ENCODE measurements around the gene PPHLN1.

PPHLN1 gene

DNA sequence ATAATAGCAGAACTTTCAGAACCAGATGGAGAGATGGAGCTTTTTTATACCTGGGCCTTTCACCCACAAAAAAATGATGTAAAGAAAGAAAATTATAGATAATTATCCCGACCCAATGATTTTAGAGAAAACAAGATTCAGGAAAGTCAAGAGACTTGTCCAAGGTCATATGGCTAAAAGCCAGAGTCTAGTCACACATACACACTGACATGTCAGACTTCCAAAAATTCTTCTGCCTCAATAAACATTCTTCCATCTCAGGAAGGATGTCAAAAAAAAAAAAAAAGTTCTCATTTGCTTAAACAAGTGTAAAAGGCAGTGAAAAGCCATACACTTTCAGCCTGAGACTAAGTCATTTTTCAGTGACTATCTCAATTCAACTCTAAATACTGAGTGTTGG is 147.6 kb downstream of the PPHLN1 start:
- Histone ChIP-seq H3K4me1 (peaks cover 38% of the 10 kb centered on the region), H3K27me3 (ENCODE audit: low read depth) (no peaks in the 10 kb centered on the region), H3K4me3 (no peak overlapping the region), H3K36me3 (replicated peaks) (peaks cover 24% of the 10 kb centered on the region), H3K9me3 (no peaks in the 10 kb centered on the region)
- in situ Hi-C loops (cut with MboI; ENCODE audit: low sequenced_read_pairs), result no loop called here
- DNase-seq (ENCODE audit: low spot score in 2 of 2), result no peak

DNA sequence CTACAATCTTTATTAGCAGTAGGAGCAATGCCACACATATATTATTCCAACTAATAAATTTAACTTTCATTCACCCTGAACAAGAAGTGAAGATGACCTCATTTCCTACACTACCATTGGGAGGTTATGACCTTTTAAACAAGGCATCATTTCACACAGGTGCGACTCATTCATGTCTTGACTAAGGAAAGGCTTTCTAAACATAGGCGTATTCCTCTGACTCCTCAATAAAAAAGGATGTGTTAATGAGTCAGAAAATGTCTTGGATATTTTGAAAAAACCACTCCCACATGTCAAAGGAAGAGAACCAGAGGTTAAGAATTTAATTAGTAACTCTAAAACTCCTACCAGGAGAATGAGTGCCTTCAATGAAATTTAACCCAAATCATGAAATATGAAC is 148.4 kb downstream of the PPHLN1 start:
- no peak for DNase-seq (ENCODE audit: low spot score in 2 of 2)
- H3K27me3 ChIP-seq (ENCODE audit: low read depth), result no peaks in the 10 kb centered on the region
- peaks cover 38% of the 10 kb centered on the region for H3K4me1 ChIP-seq

GRCh38 chr12:42475106-42475505 is 149.1 kb downstream of the PPHLN1 start:
- Histone ChIP-seq H3K4me1 (peaks cover 38% of the 10 kb centered on the region), H3K9me3 (no peaks in the 10 kb centered on the region), H3K4me3 (no peak overlapping the region), H3K36me3 (replicated peaks) (peaks cover 9% of the 10 kb centered on the region), H3K27me3 (ENCODE audit: low read depth) (no peaks in the 10 kb centered on the region)
- in situ Hi-C loops (cut with MboI; ENCODE audit: low sequenced_read_pairs), result loop anchor here (25.0 kb wide), 1 partner anchor 812 kb away; no protein-coding TSS in a partner anchor
- no peak for DNase-seq (ENCODE audit: low spot score in 2 of 2)

More for the DNA sequence above, 148.4 kb downstream of the PPHLN1 start:
- Histone ChIP-seq H3K36me3 (replicated peaks) (peaks cover 16% of the 10 kb centered on the region), H3K4me3 (no peak overlapping the region), H3K9me3 (no peaks in the 10 kb centered on the region)
- in situ Hi-C loops (cut with MboI; ENCODE audit: low sequenced_read_pairs), result no loop called here

DNA sequence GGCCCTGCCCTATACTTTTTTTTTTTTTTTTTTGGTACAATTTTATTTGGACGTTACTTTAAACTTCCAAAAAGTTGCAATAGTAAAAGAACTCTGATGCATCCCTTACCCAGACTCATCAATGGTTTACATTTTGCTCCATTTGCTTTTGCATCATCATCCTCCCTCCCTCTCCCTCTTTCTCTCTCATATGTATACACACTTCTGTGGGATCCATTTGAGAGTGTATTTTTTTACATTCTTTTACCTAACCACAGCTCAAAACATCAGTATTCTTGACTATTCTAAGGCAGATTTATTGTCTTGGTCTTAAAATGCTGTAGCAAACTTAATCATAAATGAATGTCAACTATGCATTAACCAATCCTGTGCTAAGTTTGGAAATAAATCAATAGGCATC is 152.0 kb downstream of the PPHLN1 start:
- Histone ChIP-seq H3K4me3 (no peak overlapping the region), H3K27me3 (ENCODE audit: low read depth) (no peaks in the 10 kb centered on the region), H3K9me3 (no peaks in the 10 kb centered on the region), H3K36me3 (replicated peaks) (no peaks in the 10 kb centered on the region; the same call in 1 of the 2 replicates), H3K4me1 (peaks cover 43% of the 10 kb centered on the region)
- DNase-seq (ENCODE audit: low spot score in 2 of 2), result no peak
- in situ Hi-C loops (cut with MboI; ENCODE audit: low sequenced_read_pairs), result loop anchor here (25.0 kb wide), 1 partner anchor 809 kb away; no protein-coding TSS in a partner anchor

- Histone ChIP-seq H3K4me1 (peaks cover 36% of the 10 kb centered on the region), H3K27me3 (ENCODE audit: low read depth) (no peaks in the 10 kb centered on the region), H3K36me3 (replicated peaks) (no peaks in the 10 kb centered on the region; the same call in 1 of the 2 replicates), H3K9me3 (no peaks in the 10 kb centered on the region), H3K4me3 (no peak overlapping the region)
- DNase-seq (ENCODE audit: low spot score in 2 of 2), result peak; percentile 12 to 38
- in situ Hi-C loops (cut with MboI; ENCODE audit: low sequenced_read_pairs), result loop anchor here (10.0 to 25.0 kb wide), 2 partner anchors 83 to 806 kb away; no protein-coding TSS in a partner anchor
Observed at GRCh38 chr12:42481368-42481767, 155.4 kb downstream of the PPHLN1 start.

- H3K4me3 ChIP-seq, result peak overlapping the region; percentile 60
- H3K36me3 ChIP-seq (replicated peaks), result no peaks in the 10 kb centered on the region; the same call in 1 of the 2 replicates
- H3K27me3 ChIP-seq (ENCODE audit: low read depth), result no peaks in the 10 kb centered on the region
- H3K9me3 ChIP-seq, result no peaks in the 10 kb centered on the region
- in situ Hi-C loops (cut with MboI; ENCODE audit: low sequenced_read_pairs), result loop anchor here (10.0 to 25.0 kb wide), 2 partner anchors 83 to 805 kb away; no protein-coding TSS in a partner anchor
- DNase-seq (ENCODE audit: low spot score in 2 of 2), result peak; percentile 35 to 55
- peaks cover 41% of the 10 kb centered on the region for H3K4me1 ChIP-seq
Observed at GRCh38 chr12:42482041-42482747, 156.2 kb downstream of the PPHLN1 start.

GRCh38 chr12:42482748-42483520 is 157.0 kb downstream of the PPHLN1 start:
- peaks cover 43% of the 10 kb centered on the region for H3K4me1 ChIP-seq
- DNase-seq (ENCODE audit: low spot score in 2 of 2), result peak; percentile 72 to 89
- H3K27me3 ChIP-seq (ENCODE audit: low read depth), result no peaks in the 10 kb centered on the region
- H3K9me3 ChIP-seq, result no peaks in the 10 kb centered on the region
- H3K4me3 ChIP-seq, result peak overlapping the region; percentile 60
- in situ Hi-C loops (cut with MboI; ENCODE audit: low sequenced_read_pairs), result loop anchor here (10.0 to 25.0 kb wide), 2 partner anchors 82 to 804 kb away; no protein-coding TSS in a partner anchor
- no peaks in the 10 kb centered on the region; the same call in 1 of the 2 replicates for H3K36me3 ChIP-seq (replicated peaks)

- Histone ChIP-seq H3K27me3 (ENCODE audit: low read depth) (no peaks in the 10 kb centered on the region), H3K9me3 (no peaks in the 10 kb centered on the region), H3K4me3 (peak overlapping the region; percentile 60), H3K4me1 (peaks cover 38% of the 10 kb centered on the region), H3K36me3 (replicated peaks) (no peaks in the 10 kb centered on the region; the same call in 1 of the 2 replicates)
- DNase-seq (ENCODE audit: low spot score in 2 of 2), result no peak
- in situ Hi-C loops (cut with MboI; ENCODE audit: low sequenced_read_pairs), result loop anchor here (10.0 to 25.0 kb wide), 2 partner anchors 81 to 804 kb away; no protein-coding TSS in a partner anchor
Observed at GRCh38 chr12:42483521-42483790, 157.5 kb downstream of the PPHLN1 start.

DNA sequence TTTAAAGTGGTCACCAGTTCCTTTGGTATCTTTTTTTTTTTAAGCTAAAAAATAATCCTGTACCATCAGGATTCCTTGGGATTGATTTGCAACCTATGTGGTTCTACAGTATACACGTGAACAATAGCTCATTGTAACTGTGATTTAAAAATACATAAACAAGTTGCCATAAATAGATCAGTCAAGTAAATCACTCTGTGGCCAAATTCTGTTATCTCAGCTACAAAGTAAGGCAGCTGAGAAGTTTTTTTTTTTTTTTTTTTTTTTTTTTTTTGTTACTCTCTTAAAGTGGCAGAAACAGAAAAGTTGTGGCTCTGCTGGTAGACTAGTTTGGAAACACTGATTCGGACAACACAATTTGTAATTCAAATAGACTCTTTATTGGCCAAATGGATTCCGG is 159.0 kb downstream of the PPHLN1 start:
- DNase-seq (ENCODE audit: low spot score in 2 of 2), result peak in 1 of 2 experiments; percentile 16
- no peaks in the 10 kb centered on the region for H3K27me3 ChIP-seq (ENCODE audit: low read depth)
- H3K4me1 ChIP-seq, result peaks cover 37% of the 10 kb centered on the region
- no peaks in the 10 kb centered on the region for H3K9me3 ChIP-seq
- in situ Hi-C loops (cut with MboI; ENCODE audit: low sequenced_read_pairs), result loop anchor here (10.0 to 25.0 kb wide), 2 partner anchors 80 to 802 kb away; no protein-coding TSS in a partner anchor
- no peak overlapping the region; the same call in 1 of the 2 replicates for H3K4me3 ChIP-seq
- H3K36me3 ChIP-seq (replicated peaks), result no peaks in the 10 kb centered on the region; the same call in 1 of the 2 replicates

DNA sequence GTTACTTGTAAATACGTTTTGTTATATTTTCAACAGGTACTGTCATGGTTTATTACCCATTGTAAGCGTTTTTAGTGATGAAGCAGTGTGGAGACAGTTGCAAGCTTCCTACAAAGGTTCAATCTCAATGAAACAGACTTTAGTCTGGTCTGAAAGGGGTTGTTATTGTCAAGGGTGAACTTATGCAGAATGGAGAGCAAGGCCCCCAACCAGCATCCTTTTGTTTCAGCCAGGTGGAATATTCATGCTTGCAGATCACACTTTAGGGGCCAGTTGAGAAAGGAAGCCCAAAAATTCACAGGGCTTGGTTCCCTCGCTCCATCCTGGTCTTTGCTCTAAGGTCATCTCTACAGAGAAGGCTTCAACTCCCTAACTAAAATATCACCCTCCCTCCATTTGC is 159.9 kb downstream of the PPHLN1 start:
- Histone ChIP-seq H3K4me3 (no peak overlapping the region), H3K4me1 (peaks cover 35% of the 10 kb centered on the region), H3K27me3 (ENCODE audit: low read depth) (no peaks in the 10 kb centered on the region), H3K9me3 (no peaks in the 10 kb centered on the region), H3K36me3 (replicated peaks) (no peaks in the 10 kb centered on the region; the same call in 1 of the 2 replicates)
- in situ Hi-C loops (cut with MboI; ENCODE audit: low sequenced_read_pairs), result loop anchor here (10.0 to 25.0 kb wide), 2 partner anchors 79 to 801 kb away; no protein-coding TSS in a partner anchor
- no peak for DNase-seq (ENCODE audit: low spot score in 2 of 2)

GRCh38 chr12:42486407-42486806 is 160.4 kb downstream of the PPHLN1 start:
- H3K9me3 ChIP-seq, result no peaks in the 10 kb centered on the region
- no peak overlapping the region for H3K4me3 ChIP-seq
- H3K27me3 ChIP-seq (ENCODE audit: low read depth), result no peaks in the 10 kb centered on the region
- no peak for DNase-seq (ENCODE audit: low spot score in 2 of 2)
- H3K36me3 ChIP-seq (replicated peaks), result no peaks in the 10 kb centered on the region
- in situ Hi-C loops (cut with MboI; ENCODE audit: low sequenced_read_pairs), result loop anchor here (10.0 to 25.0 kb wide), 2 partner anchors 78 to 801 kb away; no protein-coding TSS in a partner anchor
- H3K4me1 ChIP-seq, result peaks cover 29% of the 10 kb centered on the region

- no peaks in the 10 kb centered on the region for H3K27me3 ChIP-seq (ENCODE audit: low read depth)
- H3K9me3 ChIP-seq, result no peaks in the 10 kb centered on the region
- peaks cover 17% of the 10 kb centered on the region for H3K4me1 ChIP-seq
- no peaks in the 10 kb centered on the region for H3K36me3 ChIP-seq (replicated peaks)
- H3K4me3 ChIP-seq, result no peak overlapping the region
- no peak for DNase-seq (ENCODE audit: low spot score in 2 of 2)
- in situ Hi-C loops (cut with MboI; ENCODE audit: low sequenced_read_pairs), result loop anchor here (25.0 kb wide), 1 partner anchor 797 kb away; no protein-coding TSS in a partner anchor
Observed at GRCh38 chr12:42490261-42490842, 164.4 kb downstream of the PPHLN1 start.
